Neural cell (in vitro differentiated cells): ENCODE measurements around the gene RFNG. TPM values are rescaled to one million over a fixed set of nuclear protein-coding genes. Genes with fewer than 3 reads are reported as not detected.

Source experiments
- H2AFZ ChIP-seq: fragments of 200-600, 300-800 bp; sonication (generic), shearing (Covaris generic); 2 replicates; pipeline ENCODE4 v1.6.0; 2014; ENCODE audit warnings: low read depth, mild to moderate bottlenecking, antibody characterized with exemption, low read length, moderate library complexity
- H3F3A ChIP-seq: fragments of 200-600 bp; shearing (Covaris generic); 2 replicates; pipeline ENCODE4 v1.6.1; 2016; ENCODE audit warnings: mild to moderate bottlenecking, moderate library complexity, mixed read lengths, antibody characterized with exemption, low read length; ENCODE audit not compliant: insufficient read depth, poor library complexity, severe bottlenecking
- H3K27ac ChIP-seq: fragments of 200-600, 300-800 bp; sonication (generic), shearing (Covaris generic); 2 replicates; pipeline ENCODE4 v1.5.1; 2014; ENCODE audit warnings: mild to moderate bottlenecking, low read length, moderate library complexity
- H3K27me3 ChIP-seq: fragments of 300-800, 200-600 bp; sonication (generic), shearing (Covaris generic); 2 replicates; pipeline ENCODE4 v1.6.0; 2014; ENCODE audit warnings: mild to moderate bottlenecking, low read depth, low read length, moderate library complexity; ENCODE audit not compliant: insufficient read depth
- H3K36me3 ChIP-seq: fragments of 300-800, 200-600 bp; sonication (generic), shearing (Covaris generic); 2 replicates; pipeline ENCODE4 v1.5.1; 2014; ENCODE audit warnings: mild to moderate bottlenecking, antibody characterized with exemption, low read length, moderate library complexity; ENCODE audit not compliant: insufficient read depth
- H3K4me2 ChIP-seq: fragments of 300-800, 200-600 bp; sonication (generic), shearing (Covaris generic); 2 replicates; pipeline ENCODE4 v1.6.0; 2014; ENCODE audit warnings: mild to moderate bottlenecking, low read length
- H3K4me3 ChIP-seq: fragments of 300-800, 200-600 bp; sonication (generic), shearing (Covaris generic); 2 replicates; pipeline ENCODE4 v1.5.1; 2014; ENCODE audit warnings: mild to moderate bottlenecking, low read length, moderate library complexity
- H3K79me2 ChIP-seq: fragments of 200-600 bp; shearing (Covaris generic); replicated peaks from 2 replicates; pipeline ENCODE4 v1.6.0; 2014; ENCODE audit warnings: mild to moderate bottlenecking, low read length, moderate library complexity; ENCODE audit not compliant: insufficient read depth
- H3K9ac ChIP-seq: fragments of 300-800, 200-600 bp; sonication (generic), shearing (Covaris generic); 2 replicates; pipeline ENCODE4 v1.6.1; 2016; ENCODE audit warnings: mild to moderate bottlenecking, low read length, mixed read lengths
- H3K9me2 ChIP-seq: fragments of 200-600 bp; shearing (Covaris generic); 2 replicates; pipeline ENCODE4 v1.6.1; 2016; ENCODE audit warnings: mild to moderate bottlenecking, low read length, mixed read lengths; ENCODE audit not compliant: insufficient read depth
- H3K9me3 ChIP-seq: fragments of 200-600, 300-800 bp; sonication (generic), shearing (Covaris generic); 2 replicates; pipeline ENCODE4 v1.6.1; 2016; ENCODE audit warnings: mild to moderate bottlenecking, mixed run types, low read length, moderate library complexity, mixed read lengths
- H4K20me1 ChIP-seq: fragments of 200-600 bp; shearing (Covaris generic); 2 replicates; pipeline ENCODE4 v1.6.1; 2016; ENCODE audit warnings: mild to moderate bottlenecking, mixed run types; ENCODE audit not compliant: insufficient read depth
- CTCF ChIP-seq: fragments of 450-650 bp; IDR thresholded peaks from 2 replicates; pipeline ENCODE4 v1.5.1; 2014; ENCODE audit warnings: antibody characterized with exemption, mild to moderate bottlenecking, moderate library complexity; ENCODE audit not compliant: poor library complexity, severe bottlenecking
- EP300 ChIP-seq: fragments of 450-650 bp; conservative IDR thresholded peaks from 2 replicates; pipeline ENCODE4 v1.6.1; 2014; ENCODE audit warnings: antibody characterized with exemption, mild to moderate bottlenecking, moderate library complexity; ENCODE audit not compliant: poor library complexity, severe bottlenecking
- EZH2 ChIP-seq: fragments of 200-600, 300-800 bp; shearing (Covaris generic), sonication (generic); IDR thresholded peaks from 2 replicates; pipeline ENCODE4 v1.6.1; 2014; ENCODE audit warnings: antibody characterized with exemption, low read length, borderline replicate concordance, mild to moderate bottlenecking; ENCODE audit not compliant: insufficient read depth, poor library complexity, severe bottlenecking
- MXI1 ChIP-seq: fragments of 450-650 bp; conservative IDR thresholded peaks from 2 replicates; pipeline ENCODE4 v1.6.1; 2014; ENCODE audit warnings: antibody characterized with exemption, mild to moderate bottlenecking; ENCODE audit not compliant: poor library complexity, severe bottlenecking
- POLR2AphosphoS5 ChIP-seq: IDR thresholded peaks from 2 replicates; pipeline ENCODE4 v1.6.1; 2012
- RAD21 ChIP-seq: fragments of 450-650 bp; conservative IDR thresholded peaks from 2 replicates; pipeline ENCODE4 v1.6.1; 2014; ENCODE audit warnings: antibody characterized with exemption, mild to moderate bottlenecking, moderate library complexity
- REST ChIP-seq: IDR thresholded peaks from 2 replicates; pipeline ENCODE4 v1.6.1; 2012; ENCODE audit warnings: borderline replicate concordance
- SMC3 ChIP-seq: fragments of 450-650 bp; conservative IDR thresholded peaks from 2 replicates; pipeline ENCODE4 v1.6.1; 2014; ENCODE audit warnings: antibody characterized with exemption, mild to moderate bottlenecking, moderate library complexity; ENCODE audit not compliant: poor library complexity
- TAF1 ChIP-seq: IDR thresholded peaks from 2 replicates; pipeline ENCODE4 v1.6.1; 2012; ENCODE audit warnings: low read depth
- polyA plus RNA-seq: library from polyadenylated mRNA; depleted of rRNA; stranded (reverse); fragments of >200 nt; gene quantifications from 2 replicates; pipeline ENCODE4 v1.2.3, GENCODE V29; 2014

RFNG gene
- polyA plus RNA-seq, 1 donor from 2014 or later: 176 TPM

GRCh38 chr17:82006468-82007227, 45.0 kb downstream of the RFNG start:
- Histone ChIP-seq H3K79me2 (no peaks in the 10 kb centered on the region), H3K9me3 (no peaks in the 10 kb centered on the region), H4K20me1 (no peaks in the 10 kb centered on the region), H3K4me3 (no peak overlapping the region), H3F3A (no peaks in the 10 kb centered on the region), H3K36me3 (no peaks in the 10 kb centered on the region), H3K9me2 (no peaks in the 10 kb centered on the region), H3K27ac (no peak overlapping the region), H3K9ac (no peak overlapping the region), H3K27me3 (no peaks in the 10 kb centered on the region), H2AFZ (no peak overlapping the region), H3K4me2 (no peak overlapping the region)
- TF ChIP-seq MXI1 (no peak), REST (no peak), POLR2AphosphoS5 (no peak), TAF1 (no peak), SMC3 (no peak), EZH2 (no peak), RAD21 (no peak), EP300 (no peak), CTCF (no peak)

GRCh38 chr17:82005701-82006348, 45.8 kb downstream of the RFNG start:
- Histone ChIP-seq H3K36me3 (no peaks in the 10 kb centered on the region), H3K9me3 (no peaks in the 10 kb centered on the region), H3K79me2 (no peaks in the 10 kb centered on the region), H3K27me3 (no peaks in the 10 kb centered on the region), H2AFZ (no peak overlapping the region), H3K27ac (no peak overlapping the region), H3K4me2 (no peak overlapping the region), H3K9me2 (no peaks in the 10 kb centered on the region), H3K4me3 (no peak overlapping the region), H4K20me1 (no peaks in the 10 kb centered on the region), H3K9ac (no peak overlapping the region), H3F3A (no peaks in the 10 kb centered on the region)
- TF ChIP-seq SMC3 (no peak), EZH2 (no peak), CTCF (no peak), EP300 (no peak), RAD21 (no peak), POLR2AphosphoS5 (no peak), TAF1 (no peak), MXI1 (no peak), REST (no peak)
